Measurements from ENCODE around the gene MACROH2A1. TPM values are rescaled to one million over a fixed set of nuclear protein-coding genes. Genes with fewer than 3 reads are reported as not detected.

MACROH2A1 gene
- total and polyA plus RNA-seq, 8 donors: 183 to 309 (median 235) TPM

DNA sequence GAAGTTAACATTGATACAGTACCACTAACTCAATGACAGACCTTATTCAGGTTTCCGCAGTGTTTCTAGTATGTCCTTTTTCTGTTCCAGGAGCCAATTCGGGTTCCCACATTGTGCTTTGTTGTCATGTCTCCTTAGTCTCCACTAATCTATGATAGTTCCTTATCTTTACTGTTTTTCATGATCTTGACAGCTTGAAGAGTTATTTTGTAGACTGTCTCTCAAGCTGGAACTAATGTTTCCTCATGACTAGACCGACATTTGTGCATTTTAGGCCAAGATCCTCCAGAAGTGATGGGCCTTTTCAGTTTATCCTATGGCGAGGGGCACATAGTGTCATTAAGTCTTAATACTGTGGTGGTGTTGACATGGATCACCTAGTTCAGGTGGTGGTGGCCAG, 104.2 kb downstream of the MACROH2A1 start:
- no peak overlapping the region for H3K4me3 ChIP-seq
- DNase-seq: no peak
- ATAC-seq: no peak
- H3K27ac ChIP-seq: no peak overlapping the region
- no peaks in the 10 kb centered on the region for H3K27me3 ChIP-seq
- H3K9me3 ChIP-seq: no peaks in the 10 kb centered on the region
- no peaks in the 10 kb centered on the region for H3K4me1 ChIP-seq
- H3K36me3 ChIP-seq: no peaks in the 10 kb centered on the region
- TF ChIP-seq, protein P1, sequence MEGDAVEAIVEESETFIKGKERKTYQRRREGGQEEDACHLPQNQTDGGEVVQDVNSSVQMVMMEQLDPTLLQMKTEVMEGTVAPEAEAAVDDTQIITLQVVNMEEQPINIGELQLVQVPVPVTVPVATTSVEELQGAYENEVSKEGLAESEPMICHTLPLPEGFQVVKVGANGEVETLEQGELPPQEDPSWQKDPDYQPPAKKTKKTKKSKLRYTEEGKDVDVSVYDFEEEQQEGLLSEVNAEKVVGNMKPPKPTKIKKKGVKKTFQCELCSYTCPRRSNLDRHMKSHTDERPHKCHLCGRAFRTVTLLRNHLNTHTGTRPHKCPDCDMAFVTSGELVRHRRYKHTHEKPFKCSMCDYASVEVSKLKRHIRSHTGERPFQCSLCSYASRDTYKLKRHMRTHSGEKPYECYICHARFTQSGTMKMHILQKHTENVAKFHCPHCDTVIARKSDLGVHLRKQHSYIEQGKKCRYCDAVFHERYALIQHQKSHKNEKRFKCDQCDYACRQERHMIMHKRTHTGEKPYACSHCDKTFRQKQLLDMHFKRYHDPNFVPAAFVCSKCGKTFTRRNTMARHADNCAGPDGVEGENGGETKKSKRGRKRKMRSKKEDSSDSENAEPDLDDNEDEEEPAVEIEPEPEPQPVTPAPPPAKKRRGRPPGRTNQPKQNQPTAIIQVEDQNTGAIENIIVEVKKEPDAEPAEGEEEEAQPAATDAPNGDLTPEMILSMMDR (IDR thresholded peaks at IDR 0.05): no peak
- intact Hi-C loops (cut with DNase I): no loop called here

DNA sequence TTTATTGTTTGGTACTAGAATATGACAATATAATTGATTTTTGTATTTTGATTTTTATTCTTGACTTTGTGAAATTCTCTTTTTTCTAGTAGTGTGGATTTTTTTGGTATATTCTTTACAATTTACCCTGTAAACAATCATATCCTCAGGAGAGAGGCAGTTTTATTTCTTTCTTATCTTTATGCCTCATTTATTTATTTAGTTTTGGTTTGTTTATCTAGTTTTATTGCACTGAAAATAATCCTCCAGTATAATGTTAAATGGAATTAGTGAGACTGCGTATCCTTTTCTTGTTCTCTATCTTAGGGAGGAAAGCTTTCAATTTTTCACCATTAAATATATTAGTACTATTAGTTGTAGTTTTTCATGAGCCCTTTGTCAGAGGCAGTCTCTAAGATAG, 109.4 kb downstream of the MACROH2A1 start:
- Histone ChIP-seq H3K4me1 (no peaks in the 10 kb centered on the region), H3K9me3 (peaks cover 0 to 5% of the 10 kb centered on the region in 2 donors), H3K4me3 (no peak overlapping the region), H3K36me3 (no peaks in the 10 kb centered on the region), H3K27ac (no peak overlapping the region), H3K27me3 (no peaks in the 10 kb centered on the region)
- intact Hi-C loops (cut with DNase I): no loop called here
- ATAC-seq (no peak), DNase-seq (no peak)
- TF ChIP-seq, protein P1 (IDR thresholded peaks at IDR 0.05): no peak

DNA sequence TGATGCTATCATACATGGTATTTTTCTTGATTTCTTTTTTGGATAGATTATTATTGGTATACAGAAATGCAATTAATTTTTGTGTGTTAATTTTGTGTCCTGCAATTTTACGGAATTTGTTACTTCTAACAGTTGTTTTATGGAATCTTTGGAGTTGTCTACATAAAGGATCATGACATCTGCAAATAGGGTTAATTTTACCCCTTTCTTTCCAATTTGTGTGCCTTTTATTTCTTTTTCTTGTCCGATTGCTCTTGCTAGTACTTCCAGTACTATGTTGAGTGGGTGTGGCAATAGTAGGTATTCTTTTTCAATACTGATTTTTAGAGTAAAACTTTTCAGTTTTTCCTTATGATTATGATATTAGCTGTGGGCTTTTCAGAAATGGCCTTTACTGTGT, 111.5 kb downstream of the MACROH2A1 start:
- no peaks in the 10 kb centered on the region for H3K36me3 ChIP-seq
- ATAC-seq: no peak
- no peak for DNase-seq
- no peak overlapping the region for H3K27ac ChIP-seq
- peaks cover 0 to 5% of the 10 kb centered on the region in 2 donors for H3K9me3 ChIP-seq
- no peak overlapping the region for H3K4me3 ChIP-seq
- intact Hi-C loops (cut with DNase I): no loop called here
- TF ChIP-seq, protein P1 (IDR thresholded peaks at IDR 0.05): no peak
- H3K4me1 ChIP-seq: no peaks in the 10 kb centered on the region
- no peaks in the 10 kb centered on the region for H3K27me3 ChIP-seq

Other genes with a start within 250 kb of the MACROH2A1 start
- gene DCANP1, start 48.1 kb upstream of the MACROH2A1 start, total RNA-seq: under 1 TPM in 1 of 2 donors, not detected in 1; 0.24 TPM
- gene DCANP1, start 48.1 kb upstream of the MACROH2A1 start, polyA plus RNA-seq (ENCODE audit: insufficient read length in 6 of 6): under 1 TPM in 4 of 6 donors, not detected in 2; 0.06 to 0.21 (median 0.11) TPM
- under 1 TPM; 0.03 to 0.18 TPM for gene TIFAB, start 53.1 kb upstream of the MACROH2A1 start, total RNA-seq
- under 1 TPM; 0.21 to 0.47 (median 0.39) TPM for gene TIFAB, start 53.1 kb upstream of the MACROH2A1 start, polyA plus RNA-seq (ENCODE audit: insufficient read length in 6 of 6)
- not detected for gene NEUROG1, start 136.7 kb upstream of the MACROH2A1 start, total RNA-seq
- not detected for gene NEUROG1, start 136.7 kb upstream of the MACROH2A1 start, polyA plus RNA-seq (ENCODE audit: insufficient read length in 6 of 6)
- gene CXCL14, start 179.8 kb upstream of the MACROH2A1 start, total RNA-seq: 10 to 100 TPM in 1 of 2 donors, 1 to 10 TPM in 1; 2.3 to 57.2 TPM
- gene CXCL14, start 179.8 kb upstream of the MACROH2A1 start, polyA plus RNA-seq (ENCODE audit: insufficient read length in 6 of 6): 10 to 100 TPM; 36.7 to 72.6 (median 56.1) TPM

All from left lung (tissue), 10 donors.